ENCODE measurements around the gene PUSL1. TPM values are rescaled to one million over a fixed set of nuclear protein-coding genes. Genes with fewer than 3 reads are reported as not detected.

The PUSL1 gene
- total RNA-seq, 1 donor, result 29.3 TPM

- no peak overlapping the region for H2AFZ ChIP-seq (ENCODE audit: low read length)
- no peak for DNase-seq (ENCODE audit: insufficient read length, low spot score, missing footprints)
- H3K4me1 ChIP-seq (ENCODE audit: insufficient read depth, low read length), result no peaks in the 10 kb centered on the region
- H3K79me2 ChIP-seq (ENCODE audit: insufficient read depth, low read length), result peaks cover 30% of the 10 kb centered on the region
- no peaks in the 10 kb centered on the region for H3K9me3 ChIP-seq (ENCODE audit: low read depth, low read length)
- no peak overlapping the region for H3K27ac ChIP-seq (ENCODE audit: low read depth, low read length)
- no peak for TF ChIP-seq CTCF (IDR thresholded peaks at IDR 0.05; ENCODE audit: extremely low read depth, low read depth, low read length)
- H3K27me3 ChIP-seq (ENCODE audit: insufficient read depth, low read length), result no peaks in the 10 kb centered on the region
- H4K20me1 ChIP-seq (ENCODE audit: insufficient read depth, low read length), result peaks cover 42% of the 10 kb centered on the region
- H3K4me2 ChIP-seq (ENCODE audit: insufficient read depth, low read length), result no peak overlapping the region
- H3K36me3 ChIP-seq (ENCODE audit: insufficient read depth, low read length), result peaks cover 32% of the 10 kb centered on the region
- H3K4me3 ChIP-seq (ENCODE audit: insufficient read depth, low read length), result no peak overlapping the region
Observed at GRCh38 chr1:1338278-1338677, 29.9 kb downstream of the PUSL1 start.

- H2AFZ ChIP-seq (ENCODE audit: low read length), result no peak overlapping the region
- TF ChIP-seq CTCF (IDR thresholded peaks at IDR 0.05; ENCODE audit: extremely low read depth, low read depth, low read length), result no peak
- H4K20me1 ChIP-seq (ENCODE audit: insufficient read depth, low read length), result peaks cover 52% of the 10 kb centered on the region
- H3K79me2 ChIP-seq (ENCODE audit: insufficient read depth, low read length), result peaks cover 49% of the 10 kb centered on the region
- no peaks in the 10 kb centered on the region for H3K9me3 ChIP-seq (ENCODE audit: low read depth, low read length)
- H3K27ac ChIP-seq (ENCODE audit: low read depth, low read length), result no peak overlapping the region
- H3K4me2 ChIP-seq (ENCODE audit: insufficient read depth, low read length), result no peak overlapping the region
- no peak overlapping the region for H3K4me3 ChIP-seq (ENCODE audit: insufficient read depth, low read length)
- no peaks in the 10 kb centered on the region for H3K27me3 ChIP-seq (ENCODE audit: insufficient read depth, low read length)
- no peak for DNase-seq (ENCODE audit: insufficient read length, low spot score, missing footprints)
- H3K36me3 ChIP-seq (ENCODE audit: insufficient read depth, low read length), result peaks cover 32% of the 10 kb centered on the region
- H3K4me1 ChIP-seq (ENCODE audit: insufficient read depth, low read length), result peaks cover 6% of the 10 kb centered on the region
Observed at GRCh38 chr1:1340185-1340584, 31.8 kb downstream of the PUSL1 start.

GRCh38 chr1:1340791-1341548 is 32.6 kb downstream of the PUSL1 start:
- Histone ChIP-seq H3K4me1 (ENCODE audit: insufficient read depth, low read length) (peaks cover 14% of the 10 kb centered on the region), H3K27me3 (ENCODE audit: insufficient read depth, low read length) (no peaks in the 10 kb centered on the region), H3K9me3 (ENCODE audit: low read depth, low read length) (no peaks in the 10 kb centered on the region), H3K27ac (ENCODE audit: low read depth, low read length) (no peak overlapping the region), H3K4me2 (ENCODE audit: insufficient read depth, low read length) (no peak overlapping the region), H2AFZ (ENCODE audit: low read length) (no peak overlapping the region), H4K20me1 (ENCODE audit: insufficient read depth, low read length) (peaks cover 54% of the 10 kb centered on the region), H3K4me3 (ENCODE audit: insufficient read depth, low read length) (no peak overlapping the region), H3K79me2 (ENCODE audit: insufficient read depth, low read length) (peaks cover 57% of the 10 kb centered on the region), H3K36me3 (ENCODE audit: insufficient read depth, low read length) (peaks cover 32% of the 10 kb centered on the region)
- DNase-seq (ENCODE audit: insufficient read length, low spot score, missing footprints), result no peak
- TF ChIP-seq CTCF (IDR thresholded peaks at IDR 0.05; ENCODE audit: extremely low read depth, low read depth, low read length), result no peak

GRCh38 chr1:1341549-1342021 is 33.2 kb downstream of the PUSL1 start:
- Histone ChIP-seq H3K4me1 (ENCODE audit: insufficient read depth, low read length) (peaks cover 20% of the 10 kb centered on the region), H4K20me1 (ENCODE audit: insufficient read depth, low read length) (peaks cover 61% of the 10 kb centered on the region), H3K9me3 (ENCODE audit: low read depth, low read length) (no peaks in the 10 kb centered on the region), H3K79me2 (ENCODE audit: insufficient read depth, low read length) (peaks cover 63% of the 10 kb centered on the region), H3K27me3 (ENCODE audit: insufficient read depth, low read length) (no peaks in the 10 kb centered on the region), H3K36me3 (ENCODE audit: insufficient read depth, low read length) (peaks cover 32% of the 10 kb centered on the region), H2AFZ (ENCODE audit: low read length) (no peak overlapping the region), H3K27ac (ENCODE audit: low read depth, low read length) (no peak overlapping the region), H3K4me2 (ENCODE audit: insufficient read depth, low read length) (no peak overlapping the region), H3K4me3 (ENCODE audit: insufficient read depth, low read length) (no peak overlapping the region)
- DNase-seq (ENCODE audit: insufficient read length, low spot score, missing footprints), result no peak
- no peak for TF ChIP-seq CTCF (IDR thresholded peaks at IDR 0.05; ENCODE audit: extremely low read depth, low read depth, low read length)
